ENCODE measurements around the gene TMUB2.
A peak's percentile ranks its signal among the peaks of the same experiment; 100 is the strongest.

TMUB2 gene

GRCh38 chr17:44221084-44221861 lies 34.5 kb downstream of the TMUB2 start:
- TF ChIP-seq CTCF (conservative IDR thresholded peaks at IDR 0.05; ENCODE audit: low read length) = no peak
- peak overlapping the region; percentile 80 for H3K4me3 ChIP-seq (ENCODE audit: low read length)
- DNase-seq (ENCODE audit: low read depth) = peak; percentile 78

- DNase-seq (ENCODE audit: low read depth) = no peak
- H3K4me3 ChIP-seq (ENCODE audit: low read length) = peak overlapping the region; percentile 80
- no peak for TF ChIP-seq CTCF (conservative IDR thresholded peaks at IDR 0.05; ENCODE audit: low read length)
These were observed 35.0 kb downstream of the TMUB2 start for GRCh38 chr17:44221862-44222111.

- DNase-seq (ENCODE audit: low read depth) = peak; percentile 81
- peak overlapping the region; percentile 80 for H3K4me3 ChIP-seq (ENCODE audit: low read length)
- peak; percentile 14 for TF ChIP-seq CTCF (conservative IDR thresholded peaks at IDR 0.05; ENCODE audit: low read length)
These were observed 35.5 kb downstream of the TMUB2 start for GRCh38 chr17:44222112-44222869.

GRCh38 chr17:44223541-44224071 lies 36.8 kb downstream of the TMUB2 start:
- peak; percentile 85 for DNase-seq (ENCODE audit: low read depth)
- TF ChIP-seq CTCF (conservative IDR thresholded peaks at IDR 0.05; ENCODE audit: low read length) = no peak

GRCh38 chr17:44229090-44229489 lies 42.3 kb downstream of the TMUB2 start:
- H3K4me3 ChIP-seq (ENCODE audit: low read length) = no peak overlapping the region
- no peak for DNase-seq (ENCODE audit: low read depth)
- TF ChIP-seq CTCF (conservative IDR thresholded peaks at IDR 0.05; ENCODE audit: low read length) = no peak

More at GRCh38 chr17:44223541-44224071, 36.8 kb downstream of the TMUB2 start:
- H3K4me3 ChIP-seq (ENCODE audit: low read length) = no peak overlapping the region; the same call in 1 of the 2 replicates

- TF ChIP-seq CTCF (conservative IDR thresholded peaks at IDR 0.05; ENCODE audit: low read length) = no peak
- no peak overlapping the region for H3K4me3 ChIP-seq (ENCODE audit: low read length)
- DNase-seq (ENCODE audit: low read depth) = no peak
These were observed 43.4 kb downstream of the TMUB2 start for GRCh38 chr17:44230140-44230539.

Data from AG10803 (cell line).